Neutrophil (primary cell): ENCODE data around the gene TEAD3.

Experiments used
- H3K27ac ChIP-seq: fragments of 200-600 bp; sonication (generic); 2 replicates; pipeline ENCODE4 v1.5.1; 2016; ENCODE audit warnings: mild to moderate bottlenecking, moderate library complexity
- H3K27me3 ChIP-seq: fragments of 200-600 bp; sonication (generic); 2 replicates; pipeline ENCODE4 v1.6.0; 2016; ENCODE audit warnings: mild to moderate bottlenecking
- H3K36me3 ChIP-seq: fragments of 200-600 bp; sonication (generic); 2 replicates; pipeline ENCODE4 v1.5.1; 2017
- H3K4me1 ChIP-seq, 2 experiments: fragments of 200-600 bp in 1 of 2; sonication (generic) in 1 of 2; 1 replicate in 1 of 2; 2 replicates in 1 of 2; pipeline versions ENCODE4 v1.5.1 to v1.6.1; 2013 to 2016; ENCODE audit warnings: low read depth in 1 of 2, low read length in 1 of 2, mild to moderate bottlenecking in 1 of 2, moderate library complexity in 1 of 2; ENCODE audit not compliant: control insufficient read depth in 1 of 2, insufficient read depth in 1 of 2
- H3K4me3 ChIP-seq, 2 experiments: fragments of 200-600 bp in 1 of 2; sonication (generic) in 1 of 2; 1 replicate in 1 of 2; 2 replicates in 1 of 2; pipeline ENCODE4 v1.5.1; 2013 to 2016; ENCODE audit warnings: low read depth in 1 of 2, low read length in 1 of 2, mild to moderate bottlenecking in 1 of 2, moderate library complexity in 1 of 2
- H3K9me3 ChIP-seq: fragments of 200-600 bp; sonication (generic); 2 replicates; pipeline ENCODE4 v1.5.1; 2016
- CTCF ChIP-seq: fragments of 200-600 bp; sonication (generic); IDR thresholded peaks from 2 replicates; pipeline ENCODE4 v1.5.1; 2016; ENCODE audit warnings: antibody characterized with exemption

TEAD3 gene

GRCh38 chr6:35483893-35484645 lies 12.8 kb downstream of the TEAD3 start:
- TF ChIP-seq CTCF, result no peak
- no peak overlapping the region for H3K27ac ChIP-seq
- H3K27me3 ChIP-seq, result no peaks in the 10 kb centered on the region
- H3K4me3 ChIP-seq, result no peak overlapping the region
- H3K36me3 ChIP-seq, result no peaks in the 10 kb centered on the region
- H3K4me1 ChIP-seq, result peaks cover 36% of the 10 kb centered on the region in 2 experiments
- H3K9me3 ChIP-seq, result no peaks in the 10 kb centered on the region

- H3K27ac ChIP-seq, result no peak overlapping the region
- no peak overlapping the region for H3K4me3 ChIP-seq
- no peak for TF ChIP-seq CTCF
- no peaks in the 10 kb centered on the region for H3K36me3 ChIP-seq
- no peaks in the 10 kb centered on the region for H3K9me3 ChIP-seq
- no peaks in the 10 kb centered on the region for H3K27me3 ChIP-seq
- peaks cover 30 to 31% of the 10 kb centered on the region in 2 experiments for H3K4me1 ChIP-seq
Measured at GRCh38 chr6:35483490-35483889, 13.4 kb downstream of the TEAD3 start.

- TF ChIP-seq CTCF, result no peak
- no peaks in the 10 kb centered on the region for H3K9me3 ChIP-seq
- peaks cover 26 to 27% of the 10 kb centered on the region in 2 experiments for H3K4me1 ChIP-seq
- H3K36me3 ChIP-seq, result no peaks in the 10 kb centered on the region
- H3K4me3 ChIP-seq, result no peak overlapping the region
- no peak overlapping the region for H3K27ac ChIP-seq
- H3K27me3 ChIP-seq, result no peaks in the 10 kb centered on the region
Measured at GRCh38 chr6:35483062-35483461, 13.8 kb downstream of the TEAD3 start.

GRCh38 chr6:35481226-35481625 lies 15.7 kb downstream of the TEAD3 start:
- TF ChIP-seq CTCF, result no peak
- Histone ChIP-seq H3K4me1 (peaks cover 20 to 21% of the 10 kb centered on the region in 2 experiments), H3K9me3 (no peaks in the 10 kb centered on the region), H3K36me3 (no peaks in the 10 kb centered on the region), H3K27ac (no peak overlapping the region), H3K27me3 (no peaks in the 10 kb centered on the region), H3K4me3 (no peak overlapping the region)

- H3K27me3 ChIP-seq, result no peaks in the 10 kb centered on the region
- no peaks in the 10 kb centered on the region for H3K9me3 ChIP-seq
- no peak overlapping the region for H3K27ac ChIP-seq
- peaks cover 19 to 21% of the 10 kb centered on the region in 2 experiments for H3K4me1 ChIP-seq
- H3K36me3 ChIP-seq, result no peaks in the 10 kb centered on the region
- no peak overlapping the region for H3K4me3 ChIP-seq
- TF ChIP-seq CTCF, result no peak
Measured at GRCh38 chr6:35480176-35480575, 16.7 kb downstream of the TEAD3 start.
